ENCODE measurements around the gene KPRP.

KPRP gene

GRCh38 chr1:152801333-152801732 lies 43.5 kb downstream of the KPRP start:
- Histone ChIP-seq H3K9me3 (ENCODE audit: control extremely low read depth in 1 of 5, control insufficient read depth in 4 of 5, insufficient read depth in 2 of 5, low read depth in 1 of 5, low read length in 4 of 5) (no peaks in the 10 kb centered on the region), H3K4me3 (ENCODE audit: control insufficient read depth in 1 of 7, extremely low read depth in 1 of 7, insufficient read depth in 4 of 7, low read depth in 2 of 7, low read length in 6 of 7) (no peak overlapping the region), H3K36me3 (ENCODE audit: control insufficient read depth in 4 of 4, insufficient read depth in 4 of 4, low read length in 3 of 4) (no peaks in the 10 kb centered on the region), H3K27ac (ENCODE audit: insufficient read depth in 1 of 2, low read depth in 1 of 2, low read length in 2 of 2, poor library complexity in 1 of 2, severe bottlenecking in 2 of 2) (no peak overlapping the region), H3K4me1 (ENCODE audit: control extremely low read depth in 1 of 4, control insufficient read depth in 4 of 4, insufficient read depth in 4 of 4, low read length in 3 of 4) (no peaks in the 10 kb centered on the region), H3K27me3 (replicated peaks in 2 of 5; ENCODE audit: control insufficient read depth in 4 of 5, insufficient read depth in 5 of 5, low read length in 4 of 5) (peaks cover 0 to 9% (median 2%) of the 10 kb centered on the region in 5 experiments)
- ChIA-PET POLR2A (no interaction called here), CTCF (no interaction called here)
- 89% methylated on average over 1 of the region's 1 CpG for WGBS (ENCODE audit: insufficient coverage)
- DNase-seq: no peak

GRCh38 chr1:152806576-152806975 lies 48.8 kb downstream of the KPRP start, which contains the start of gene LCE1C:
Gene LCE1C (minus strand): TSS chr1:152806651. CDS start chr1:152805478, 1,173 bp downstream.
- no peak for DNase-seq
- Histone ChIP-seq H3K27ac (ENCODE audit: insufficient read depth in 1 of 2, low read depth in 1 of 2, low read length in 2 of 2, poor library complexity in 1 of 2, severe bottlenecking in 2 of 2) (no peak within 1 kb of the TSS), H3K9me3 (ENCODE audit: control extremely low read depth in 1 of 5, control insufficient read depth in 4 of 5, insufficient read depth in 2 of 5, low read depth in 1 of 5, low read length in 4 of 5) (no peaks in the 10 kb centered on the region), H3K36me3 (ENCODE audit: control insufficient read depth in 4 of 4, insufficient read depth in 4 of 4, low read length in 3 of 4) (no peaks in the 10 kb centered on the region), H3K4me3 (ENCODE audit: control insufficient read depth in 1 of 7, extremely low read depth in 1 of 7, insufficient read depth in 4 of 7, low read depth in 2 of 7, low read length in 6 of 7) (no peak within 1 kb of the TSS), H3K27me3 (replicated peaks in 2 of 5; ENCODE audit: control insufficient read depth in 4 of 5, insufficient read depth in 5 of 5, low read length in 4 of 5) (peaks cover 0 to 13% (median 2%) of the 10 kb centered on the region in 5 experiments), H3K4me1 (ENCODE audit: control extremely low read depth in 1 of 4, control insufficient read depth in 4 of 4, insufficient read depth in 4 of 4, low read length in 3 of 4) (no peaks in the 10 kb centered on the region)
- ChIA-PET CTCF (no interaction called here), POLR2A (no interaction called here)
- WGBS (ENCODE audit: insufficient coverage): 83% methylated on average over 2 of the region's 3 CpGs

- CTCF ChIA-PET: no interaction called here
- POLR2A ChIA-PET: no interaction called here
- DNase-seq: no peak
- Histone ChIP-seq H3K9me3 (ENCODE audit: control extremely low read depth in 1 of 5, control insufficient read depth in 4 of 5, insufficient read depth in 2 of 5, low read depth in 1 of 5, low read length in 4 of 5) (no peaks in the 10 kb centered on the region), H3K27ac (ENCODE audit: insufficient read depth in 1 of 2, low read depth in 1 of 2, low read length in 2 of 2, poor library complexity in 1 of 2, severe bottlenecking in 2 of 2) (no peak overlapping the region), H3K4me3 (ENCODE audit: control insufficient read depth in 1 of 7, extremely low read depth in 1 of 7, insufficient read depth in 4 of 7, low read depth in 2 of 7, low read length in 6 of 7) (no peak overlapping the region), H3K36me3 (ENCODE audit: control insufficient read depth in 4 of 4, insufficient read depth in 4 of 4, low read length in 3 of 4) (no peaks in the 10 kb centered on the region), H3K27me3 (replicated peaks in 2 of 5; ENCODE audit: control insufficient read depth in 4 of 5, insufficient read depth in 5 of 5, low read length in 4 of 5) (peaks cover 0 to 6% (median 2%) of the 10 kb centered on the region in 5 experiments), H3K4me1 (ENCODE audit: control extremely low read depth in 1 of 4, control insufficient read depth in 4 of 4, insufficient read depth in 4 of 4, low read length in 3 of 4) (no peaks in the 10 kb centered on the region)
- WGBS (ENCODE audit: insufficient coverage): 72% methylated on average over 2 of the region's 2 CpGs
These were observed 53.2 kb downstream of the KPRP start for GRCh38 chr1:152811050-152811449.
